A549 (cell line): ENCODE measurements around the gene EAF1. TPM values are rescaled to one million over a fixed set of nuclear protein-coding genes. Genes with fewer than 3 reads are reported as not detected.

Experiments
- ATAC-seq, 2 experiments: fragments of 200-7000 bp in 1 of 2; fragments of >200 bp in 1 of 2; cut with Nextera tagmentation in 1 of 2; cut with Tn5 transposase in 1 of 2; 3 replicates each; pipeline versions ENCODE4 v1.8.0 to v1.9.1; 2018 to 2020; ENCODE audit warnings: mild to moderate bottlenecking in 1 of 2, moderate library complexity in 1 of 2
- CTCF ChIA-PET: fragments of 300-600 bp; sonication (Branson Sonifier 250); formaldehyde crosslinking; extraction: SDS; loops from one replicate; lab custom pipeline; 2021; ENCODE audit warnings: antibody characterized with exemption, inconsistent platforms; lab: Yijun Ruan, JAX
- POLR2A ChIA-PET: fragments of 350-600 bp; formaldehyde crosslinking; extraction: SDS; loops from one replicate; lab custom pipeline; 2021; ENCODE audit warnings: antibody characterized with exemption, inconsistent platforms; lab: Yijun Ruan, JAX
- DNase-seq, 2 experiments: peaks; one replicate each; pipeline versions ENCODE4 v3.0.0 to v3.0.0-alpha.2; 2011 to 2016; ENCODE audit warnings: low read depth in 1 of 2, low spot score in 1 of 2
- FAIRE-seq: peaks from 2 replicates; lab custom pipeline; 2011; peaks lifted over from hg19 to GRCh38; lab: Jason Lieb, UNC
- H3K27ac ChIP-seq, 2 experiments: fragments of >200 bp; sonication (Bioruptor Twin); formaldehyde crosslinking; 3 replicates each; pipeline ENCODE4 v1.5.1; 2016 to 2017
- H3K4me1 ChIP-seq: fragments of >200 bp; sonication (Bioruptor Twin); formaldehyde crosslinking; 3 replicates; pipeline ENCODE4 v1.6.1; 2016
- H3K4me2 ChIP-seq: fragments of >200 bp; sonication (Bioruptor Twin); formaldehyde crosslinking; 3 replicates; pipeline ENCODE4 v1.6.1; 2016
- H3K4me3 ChIP-seq: fragments of >200 bp; sonication (Bioruptor Twin); formaldehyde crosslinking; 3 replicates; pipeline ENCODE4 v1.5.1; 2016
- H3K9me3 ChIP-seq: fragments of >200 bp; sonication (Bioruptor Twin); formaldehyde crosslinking; 3 replicates; pipeline ENCODE4 v1.6.1; 2016
- BHLHE40 ChIP-seq: IDR thresholded peaks from 2 replicates; pipeline ENCODE4 v1.6.1; 2012; ENCODE audit warnings: low read depth, low read length, inconsistent platforms
- EHF ChIP-seq: fragments of 250-450 bp; sonication (Bioruptor Pico); IDR thresholded peaks from 2 replicates; pipeline ENCODE4 v1.5.0; 2020; ENCODE audit warnings: mild to moderate bottlenecking
- EHMT2 ChIP-seq: fragments of 200-600 bp; sonication (generic); IDR thresholded peaks from 2 replicates; pipeline ENCODE4 v1.6.1; 2016; ENCODE audit warnings: antibody characterized with exemption, low read depth, mild to moderate bottlenecking, moderate library complexity
- ESRRA ChIP-seq: fragments of 150-350 bp; IDR thresholded peaks from 2 replicates; pipeline ENCODE4 v1.6.1; 2014; ENCODE audit warnings: mild to moderate bottlenecking, low read length, borderline replicate concordance
- HEYL ChIP-seq: fragments of 250-450 bp; sonication (Bioruptor Pico); IDR thresholded peaks from 2 replicates; pipeline ENCODE4 v1.8.0; 2021; ENCODE audit warnings: mild to moderate bottlenecking, moderate library complexity
- HOXA7 ChIP-seq: fragments of 250-450 bp; sonication (Bioruptor Pico); IDR thresholded peaks from 2 replicates; pipeline ENCODE4 v1.5.0; 2020; ENCODE audit warnings: mild to moderate bottlenecking, moderate library complexity
- HOXB5 ChIP-seq: fragments of 250-450 bp; sonication (Bioruptor Pico); IDR thresholded peaks from 2 replicates; pipeline ENCODE4 v1.5.0; 2020; ENCODE audit warnings: mild to moderate bottlenecking, moderate library complexity
- NR3C1 ChIP-seq: fragments of >200 bp; sonication (Bioruptor Twin); formaldehyde crosslinking; IDR thresholded peaks from 3 replicates; pipeline ENCODE4 v1.6.1; 2017
- PHF8 ChIP-seq: fragments of 200-600 bp; sonication (generic); IDR thresholded peaks from 2 replicates; pipeline ENCODE4 v1.6.1; 2016; ENCODE audit warnings: low read depth, mild to moderate bottlenecking, antibody characterized with exemption, moderate library complexity, borderline replicate concordance
- POLR2A ChIP-seq: IDR thresholded peaks from 2 replicates; pipeline ENCODE4 v1.6.1; 2012; ENCODE audit warnings: mild to moderate bottlenecking, low read length
- POLR2AphosphoS2 ChIP-seq: conservative IDR thresholded peaks from 2 replicates; pipeline ENCODE4 v1.6.1; 2012; ENCODE audit warnings: low read length, improper control_type of control experiment, inconsistent platforms
- RARB ChIP-seq: fragments of 250-450 bp; sonication (Bioruptor Pico); IDR thresholded peaks from 2 replicates; pipeline ENCODE4 v1.8.0; 2021; ENCODE audit warnings: mild to moderate bottlenecking, moderate library complexity
- RFX5 ChIP-seq: fragments of 450-650 bp; IDR thresholded peaks from 2 replicates; pipeline ENCODE4 v1.7.1; 2014; ENCODE audit warnings: antibody characterized with exemption, mild to moderate bottlenecking, moderate library complexity
- RNF2 ChIP-seq: fragments of 200-600 bp; sonication (generic); IDR thresholded peaks from 2 replicates; pipeline ENCODE4 v1.6.1; 2016; ENCODE audit warnings: low read depth, mild to moderate bottlenecking, antibody characterized with exemption, moderate library complexity, borderline replicate concordance
- SMC3 ChIP-seq: fragments of >200 bp; sonication (Bioruptor Twin); formaldehyde crosslinking; IDR thresholded peaks from 3 replicates; pipeline ENCODE4 v1.6.1; 2018; ENCODE audit warnings: inconsistent platforms
- TFCP2L1 ChIP-seq: fragments of 250-450 bp; sonication (Bioruptor Pico); IDR thresholded peaks from 2 replicates; pipeline ENCODE4 v1.5.0; 2021; ENCODE audit warnings: mild to moderate bottlenecking
- ZFP36 ChIP-seq: fragments of 450-650 bp; IDR thresholded peaks from 2 replicates; pipeline ENCODE4 v1.6.1; 2014; ENCODE audit warnings: borderline replicate concordance; ENCODE audit not compliant: partially characterized antibody
- WGBS: methylation state at CpG from one replicate; pipeline ENCODE4 v1.1.6; 2017; ENCODE audit errors: missing lambda C conversion rate; 5-methylcytosine and 5-hydroxymethylcytosine counted together
- polyA plus RNA-seq, 4 experiments: library from polyadenylated mRNA; depleted of rRNA in 3 of 4; stranded (reverse); fragments of >200 nt; fragmentation: RNase III in 1 of 4; extraction: RNeasy Plus Mini Kit Qiagen cat#74134 plus additional on column Dnase treatment in 1 of 4; gene quantifications; 2 replicates in 3 of 4; 3 replicates in 1 of 4; pipeline ENCODE4 v1.2.3, GENCODE V29; 2011 to 2017
- TF ChIP-seq, protein P1 (sequence below): IDR thresholded peaks from 2 replicates; pipeline ENCODE4 v1.6.1; 2012
- TF ChIP-seq, protein P2 (sequence below): fragments of >200 bp; sonication (Bioruptor Twin); formaldehyde crosslinking; IDR thresholded peaks from 3 replicates; pipeline ENCODE4 v1.6.1; 2016
- TF ChIP-seq, protein P3 (sequence below): fragments of >200 bp; sonication (Bioruptor Twin); formaldehyde crosslinking; IDR thresholded peaks from 2 replicates; pipeline ENCODE4 v1.6.1; 2016
- TF ChIP-seq, protein P4 (sequence below): IDR thresholded peaks from 2 replicates; pipeline ENCODE4 v1.6.1; 2012

EAF1 gene
- polyA plus RNA-seq, 2 of the 4 experiments (the other 2 are of a cell fraction): 13.9 to 20.7 TPM

DNA sequence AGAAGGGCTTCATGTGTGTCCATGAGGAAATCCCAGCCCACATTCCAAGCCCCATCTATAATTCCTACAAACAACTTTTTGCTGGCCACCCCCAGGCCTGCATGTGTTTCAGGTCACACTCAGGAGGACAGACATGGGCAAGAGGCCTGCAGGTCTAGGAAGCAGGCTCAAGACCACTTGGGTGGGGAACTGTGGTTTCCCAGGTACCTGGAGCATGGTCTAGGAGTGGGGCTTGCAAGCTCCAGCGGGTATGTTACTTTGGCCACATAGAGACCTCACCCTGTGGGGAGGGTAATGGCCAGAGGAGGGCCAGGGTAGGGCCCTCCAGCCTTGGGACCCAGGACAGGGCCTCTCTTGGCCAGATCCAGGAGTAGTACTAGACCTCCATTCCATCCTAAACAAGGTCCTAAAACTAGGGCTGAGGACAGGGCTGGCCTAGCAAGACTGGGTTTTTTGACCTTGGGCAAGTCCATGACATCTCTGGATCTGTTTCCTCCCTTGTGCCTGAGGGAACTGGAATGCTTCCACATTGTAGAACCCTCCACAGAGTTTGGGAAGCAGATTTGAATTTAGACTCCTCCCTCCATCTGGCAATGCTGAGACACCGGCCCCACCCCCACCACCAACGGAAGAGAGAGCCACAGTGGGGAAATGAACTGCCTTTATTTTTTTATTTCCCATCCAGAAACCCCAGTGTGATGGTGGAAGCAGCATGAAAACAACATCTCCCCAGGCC is 22.3 kb downstream of the EAF1 start:
- 85% methylated on average over 3 of the region's 3 CpGs for whole genome bisulfite sequencing
- Histone ChIP-seq H3K4me1 (no peaks in the 10 kb centered on the region), H3K4me2 (no peak overlapping the region), H3K4me3 (no peak overlapping the region), H3K27ac (no peak overlapping the region), H3K9me3 (no peaks in the 10 kb centered on the region)
- ATAC-seq (no peak), DNase-seq (no peak), FAIRE-seq (no peak)
- POLR2A ChIA-PET: no interaction called here
- TF ChIP-seq PHF8 (no peak), RNF2 (no peak), POLR2A (no peak), EHF (CRISPR knock-in tag) (no peak), HOXB5 (CRISPR knock-in tag) (no peak), ESRRA (no peak)
- CTCF ChIA-PET: no interaction called here

DNA sequence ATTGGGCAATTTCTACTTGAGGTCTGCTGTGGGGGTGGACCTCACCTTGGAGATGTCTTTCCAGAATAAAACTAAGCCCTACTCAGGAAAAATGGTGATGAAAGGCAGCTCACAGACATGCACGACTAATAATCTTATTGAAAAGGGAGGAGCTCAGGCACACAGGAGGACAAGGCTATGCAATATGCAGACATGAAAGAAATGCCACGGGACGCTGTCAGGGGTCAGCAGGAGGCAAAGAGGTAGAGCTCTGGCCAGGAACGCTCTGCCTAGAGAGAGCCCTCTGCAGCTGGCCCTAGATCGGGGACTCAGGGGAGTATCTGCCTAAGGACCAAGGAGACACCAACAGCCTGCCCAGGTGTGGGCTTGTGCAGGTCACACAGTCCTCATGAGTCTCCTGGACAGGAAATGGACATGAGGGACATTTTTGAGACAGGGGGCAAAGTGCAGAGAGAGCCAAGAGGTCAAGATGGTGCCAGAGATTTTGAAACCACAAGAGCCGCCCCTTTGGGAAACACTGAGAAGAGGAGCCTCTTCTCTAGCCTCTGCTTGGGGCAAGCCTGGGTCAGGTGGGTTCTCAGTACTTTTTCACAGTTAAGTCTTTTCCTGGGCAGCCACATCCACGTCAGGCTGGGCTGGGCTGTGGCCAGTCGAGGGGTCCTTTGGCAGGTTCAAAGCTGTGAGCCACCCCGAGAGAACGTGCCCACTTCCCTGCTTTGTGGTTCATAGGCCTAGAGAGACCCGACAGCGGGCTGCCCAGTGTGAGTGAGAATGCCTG is 23.2 kb downstream of the EAF1 start:
- H3K9me3 ChIP-seq: no peaks in the 10 kb centered on the region
- ATAC-seq (no peak), FAIRE-seq (no peak), DNase-seq (no peak)
- no peak overlapping the region for H3K27ac ChIP-seq
- H3K4me3 ChIP-seq: no peak overlapping the region
- no peaks in the 10 kb centered on the region for H3K4me1 ChIP-seq
- CTCF ChIA-PET: no interaction called here
- TF ChIP-seq RARB (CRISPR knock-in tag) (no peak), SMC3 (no peak), TFCP2L1 (CRISPR knock-in tag) (no peak), PHF8 (no peak), HEYL (CRISPR knock-in tag) (no peak), EHMT2 (no peak), NR3C1 (no peak), HOXA7 (CRISPR knock-in tag) (no peak), BHLHE40 (no peak), POLR2AphosphoS2 (no peak), RNF2 (no peak), ZFP36 (no peak), RFX5 (no peak)
- TF ChIP-seq, protein P1, sequence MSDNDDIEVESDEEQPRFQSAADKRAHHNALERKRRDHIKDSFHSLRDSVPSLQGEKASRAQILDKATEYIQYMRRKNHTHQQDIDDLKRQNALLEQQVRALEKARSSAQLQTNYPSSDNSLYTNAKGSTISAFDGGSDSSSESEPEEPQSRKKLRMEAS: no peak
- TF ChIP-seq, protein P2, sequence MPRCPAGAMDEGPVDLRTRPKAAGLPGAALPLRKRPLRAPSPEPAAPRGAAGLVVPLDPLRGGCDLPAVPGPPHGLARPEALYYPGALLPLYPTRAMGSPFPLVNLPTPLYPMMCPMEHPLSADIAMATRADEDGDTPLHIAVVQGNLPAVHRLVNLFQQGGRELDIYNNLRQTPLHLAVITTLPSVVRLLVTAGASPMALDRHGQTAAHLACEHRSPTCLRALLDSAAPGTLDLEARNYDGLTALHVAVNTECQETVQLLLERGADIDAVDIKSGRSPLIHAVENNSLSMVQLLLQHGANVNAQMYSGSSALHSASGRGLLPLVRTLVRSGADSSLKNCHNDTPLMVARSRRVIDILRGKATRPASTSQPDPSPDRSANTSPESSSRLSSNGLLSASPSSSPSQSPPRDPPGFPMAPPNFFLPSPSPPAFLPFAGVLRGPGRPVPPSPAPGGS: no peak
- TF ChIP-seq, protein P3, sequence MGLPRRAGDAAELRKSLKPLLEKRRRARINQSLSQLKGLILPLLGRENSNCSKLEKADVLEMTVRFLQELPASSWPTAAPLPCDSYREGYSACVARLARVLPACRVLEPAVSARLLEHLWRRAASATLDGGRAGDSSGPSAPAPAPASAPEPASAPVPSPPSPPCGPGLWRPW: no peak
- TF ChIP-seq, protein P4, sequence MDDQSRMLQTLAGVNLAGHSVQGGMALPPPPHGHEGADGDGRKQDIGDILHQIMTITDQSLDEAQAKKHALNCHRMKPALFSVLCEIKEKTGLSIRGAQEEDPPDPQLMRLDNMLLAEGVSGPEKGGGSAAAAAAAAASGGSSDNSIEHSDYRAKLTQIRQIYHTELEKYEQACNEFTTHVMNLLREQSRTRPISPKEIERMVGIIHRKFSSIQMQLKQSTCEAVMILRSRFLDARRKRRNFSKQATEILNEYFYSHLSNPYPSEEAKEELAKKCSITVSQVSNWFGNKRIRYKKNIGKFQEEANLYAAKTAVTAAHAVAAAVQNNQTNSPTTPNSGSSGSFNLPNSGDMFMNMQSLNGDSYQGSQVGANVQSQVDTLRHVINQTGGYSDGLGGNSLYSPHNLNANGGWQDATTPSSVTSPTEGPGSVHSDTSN: no peak
- TF ChIP-seq, all 56 proteins: peak for 0
- no peak overlapping the region for H3K4me2 ChIP-seq
- POLR2A ChIA-PET: no interaction called here
- WGBS: 79% methylated on average over 12 of the region's 12 CpGs
